Tibial nerve (tissue), 3 donors: ENCODE data around the gene APOBEC3H.

Experiments
- POLR2A ChIP-seq, 2 donors: fragments of 450-650 bp; IDR thresholded peaks; one replicate each; pipeline ENCODE4 v1.6.1; 2017; ENCODE audit warnings: antibody characterized with exemption in 2 of 2, mild to moderate bottlenecking in 2 of 2, moderate library complexity in 2 of 2
- TF ChIP-seq, protein P1 (sequence below), 5 experiments: fragments of 200-600 bp in 3 of 5; fragments of 450-650 bp in 2 of 5; sonication (generic) in 3 of 5; IDR thresholded peaks; one replicate each; pipeline ENCODE4 v1.5.1; 2016 to 2019; ENCODE audit warnings: antibody characterized with exemption in 5 of 5, mild to moderate bottlenecking in 3 of 5, moderate library complexity in 2 of 5

DNA sequence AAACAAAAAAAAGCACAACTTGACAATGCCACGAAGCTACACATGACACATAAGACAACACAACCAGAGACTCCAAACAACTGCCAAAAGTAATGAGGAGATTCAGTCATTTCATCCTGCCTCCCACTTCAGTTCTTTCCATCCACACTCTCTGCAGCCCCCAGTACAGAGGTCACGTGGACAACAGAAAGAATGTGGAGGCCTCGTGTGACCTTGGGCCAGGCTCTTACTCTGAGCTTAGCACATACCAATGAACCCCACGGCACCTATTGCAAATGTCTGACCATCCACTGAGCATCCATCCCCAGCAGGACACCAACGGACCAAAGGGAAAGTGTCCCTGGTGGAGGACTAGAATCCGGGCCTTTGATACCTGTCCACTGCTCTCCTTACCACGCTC is 42.9 kb downstream of the APOBEC3H start:
- TF ChIP-seq, protein P1, sequence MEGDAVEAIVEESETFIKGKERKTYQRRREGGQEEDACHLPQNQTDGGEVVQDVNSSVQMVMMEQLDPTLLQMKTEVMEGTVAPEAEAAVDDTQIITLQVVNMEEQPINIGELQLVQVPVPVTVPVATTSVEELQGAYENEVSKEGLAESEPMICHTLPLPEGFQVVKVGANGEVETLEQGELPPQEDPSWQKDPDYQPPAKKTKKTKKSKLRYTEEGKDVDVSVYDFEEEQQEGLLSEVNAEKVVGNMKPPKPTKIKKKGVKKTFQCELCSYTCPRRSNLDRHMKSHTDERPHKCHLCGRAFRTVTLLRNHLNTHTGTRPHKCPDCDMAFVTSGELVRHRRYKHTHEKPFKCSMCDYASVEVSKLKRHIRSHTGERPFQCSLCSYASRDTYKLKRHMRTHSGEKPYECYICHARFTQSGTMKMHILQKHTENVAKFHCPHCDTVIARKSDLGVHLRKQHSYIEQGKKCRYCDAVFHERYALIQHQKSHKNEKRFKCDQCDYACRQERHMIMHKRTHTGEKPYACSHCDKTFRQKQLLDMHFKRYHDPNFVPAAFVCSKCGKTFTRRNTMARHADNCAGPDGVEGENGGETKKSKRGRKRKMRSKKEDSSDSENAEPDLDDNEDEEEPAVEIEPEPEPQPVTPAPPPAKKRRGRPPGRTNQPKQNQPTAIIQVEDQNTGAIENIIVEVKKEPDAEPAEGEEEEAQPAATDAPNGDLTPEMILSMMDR (IDR thresholded peaks at IDR 0.05): no peak
- TF ChIP-seq POLR2A (IDR thresholded peaks at IDR 0.05): no peak
